Activated CD4-positive, alpha-beta T cell treated with anti-CD3 and anti-CD28 coated beads, Interleukin-2, amount 50 U/mL, for 16 hours (primary cell): Measurements from ENCODE around the gene ARPC2.
"Not testable (repeated sequence)": the region's sequence is repeated elsewhere in the genome, so short reads cannot be mapped to it uniquely, and the experiment has no call there.

Experiments
- DNase-seq: peaks from one replicate; pipeline ENCODE4 v3.0.0-alpha.2; 2020

ARPC2 gene

DNA sequence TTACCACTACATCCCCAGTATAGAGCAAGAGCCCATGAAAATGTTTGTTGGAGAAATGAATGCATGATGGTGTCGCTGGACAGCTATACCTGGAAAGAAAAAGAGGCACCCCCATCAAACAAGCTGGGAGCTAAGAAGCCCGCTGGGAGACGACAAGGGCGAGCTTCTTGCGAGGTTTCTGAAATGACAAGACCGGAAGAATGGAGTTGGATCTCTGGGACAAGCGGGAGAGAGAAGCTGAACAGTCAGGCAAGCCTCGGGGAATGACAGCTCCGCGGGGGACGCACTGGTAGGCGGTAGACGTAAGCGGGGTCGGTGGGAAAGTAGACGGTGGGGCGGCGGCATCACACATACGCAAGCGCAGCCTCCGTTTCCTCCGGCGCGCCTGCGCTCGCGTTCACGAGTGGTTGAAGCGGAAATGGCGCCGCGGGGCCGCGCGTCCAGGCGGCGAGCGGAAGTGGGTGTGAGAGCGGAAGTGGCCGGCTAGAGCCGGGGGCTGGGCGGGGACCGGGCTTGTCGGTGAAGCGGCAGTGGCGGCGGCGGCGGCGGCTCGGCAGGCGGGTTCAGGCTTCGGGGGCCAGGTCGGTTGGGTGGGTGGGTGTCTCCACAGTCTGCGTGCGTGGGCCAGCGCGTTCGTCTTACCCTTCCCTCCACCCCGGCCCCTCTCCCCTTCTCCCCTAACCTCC, at the start of gene ARPC2:
ARPC2 (plus strand) TSS at position 516 of the 686 bp plus-strand sequence. CDS start 282 bp downstream, outside the sequence.
- DNase-seq, result peak; percentile 96

DNA sequence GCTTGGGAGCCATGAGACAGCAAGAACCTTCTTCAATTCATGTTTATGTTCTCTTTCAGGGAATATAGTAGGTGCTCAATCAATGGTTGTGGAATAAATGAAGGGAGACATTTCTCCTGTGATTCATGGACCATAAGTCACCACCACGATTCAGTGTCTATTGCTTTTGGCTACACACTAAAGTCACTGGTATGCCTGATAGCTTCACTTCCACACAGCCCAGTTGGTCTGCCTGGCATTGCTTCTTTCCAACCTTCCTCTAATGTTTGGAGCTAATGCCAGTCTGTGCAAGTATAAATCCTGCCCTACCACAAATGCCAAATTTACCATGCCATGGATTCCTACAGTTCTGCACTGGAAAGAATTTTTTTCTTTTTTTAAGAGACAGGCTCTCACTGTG, 49.0 kb upstream of the ARPC2 start:
- no peak for DNase-seq

- peak; percentile 51 for DNase-seq
Measured at GRCh38 chr2:218168635-218169462, 48.1 kb upstream of the ARPC2 start.

DNA sequence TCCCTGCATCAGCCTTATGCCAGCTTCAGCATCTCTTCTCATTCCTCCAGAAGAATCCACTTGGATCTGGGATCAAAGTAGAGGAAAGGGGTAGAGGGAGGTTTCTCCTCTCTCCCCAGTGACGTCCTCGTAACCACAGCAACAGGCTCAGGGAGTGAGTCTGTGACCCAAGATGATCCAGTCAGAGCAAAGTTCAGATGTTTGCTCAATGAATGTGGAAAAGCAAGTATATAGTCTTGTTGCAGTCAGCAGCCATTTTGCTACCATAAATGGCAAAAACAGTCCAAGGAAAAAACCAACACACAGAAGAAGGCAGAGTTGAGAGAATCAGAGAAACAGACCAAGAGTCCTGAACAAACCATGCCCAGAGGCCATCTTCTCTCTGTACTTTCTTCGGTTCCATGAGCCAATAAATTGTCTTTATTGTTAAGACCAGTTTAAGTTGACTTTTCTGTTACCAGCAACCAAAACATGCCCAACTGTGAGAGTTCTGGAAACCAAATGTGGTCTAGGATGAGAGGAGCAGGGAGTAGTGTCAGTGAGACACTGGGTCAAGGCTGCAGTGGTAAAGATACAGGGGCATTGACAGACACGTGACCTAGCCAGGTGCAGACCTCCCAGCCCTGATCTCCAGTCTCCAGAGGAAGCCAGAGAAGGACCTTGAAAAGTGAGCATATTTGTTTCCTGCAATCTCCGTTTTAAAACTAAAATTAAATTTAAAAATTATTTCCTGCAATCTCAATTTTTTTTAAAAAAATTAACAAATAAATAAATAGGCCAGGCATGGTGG, 47.0 kb upstream of the ARPC2 start:
- no peak for DNase-seq

GRCh38 chr2:218171744-218172143, 45.2 kb upstream of the ARPC2 start:
- DNase-seq, result not testable (repeated sequence)

DNA sequence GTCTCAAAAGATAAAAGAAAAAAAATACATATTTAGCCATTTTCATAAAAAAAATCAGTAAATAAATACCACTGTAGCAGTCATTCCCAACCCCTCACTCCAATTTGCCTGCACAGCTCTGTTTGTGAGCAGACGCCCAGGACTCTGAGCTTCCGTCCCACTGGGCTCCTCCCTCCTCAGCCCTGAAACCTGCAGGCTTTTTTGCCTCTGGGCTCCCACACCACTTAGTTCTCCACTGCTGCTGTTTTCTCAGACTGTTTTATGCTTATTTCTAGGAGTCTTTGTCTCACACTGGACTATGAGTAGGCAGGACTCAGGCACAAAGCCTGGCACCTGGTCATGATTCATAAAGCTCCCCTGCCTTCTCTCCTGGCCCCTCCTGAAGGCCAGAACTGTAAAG, 44.1 kb upstream of the ARPC2 start:
- no peak for DNase-seq

- no peak for DNase-seq
Measured at GRCh38 chr2:218179782-218180181, 37.2 kb upstream of the ARPC2 start.

DNA sequence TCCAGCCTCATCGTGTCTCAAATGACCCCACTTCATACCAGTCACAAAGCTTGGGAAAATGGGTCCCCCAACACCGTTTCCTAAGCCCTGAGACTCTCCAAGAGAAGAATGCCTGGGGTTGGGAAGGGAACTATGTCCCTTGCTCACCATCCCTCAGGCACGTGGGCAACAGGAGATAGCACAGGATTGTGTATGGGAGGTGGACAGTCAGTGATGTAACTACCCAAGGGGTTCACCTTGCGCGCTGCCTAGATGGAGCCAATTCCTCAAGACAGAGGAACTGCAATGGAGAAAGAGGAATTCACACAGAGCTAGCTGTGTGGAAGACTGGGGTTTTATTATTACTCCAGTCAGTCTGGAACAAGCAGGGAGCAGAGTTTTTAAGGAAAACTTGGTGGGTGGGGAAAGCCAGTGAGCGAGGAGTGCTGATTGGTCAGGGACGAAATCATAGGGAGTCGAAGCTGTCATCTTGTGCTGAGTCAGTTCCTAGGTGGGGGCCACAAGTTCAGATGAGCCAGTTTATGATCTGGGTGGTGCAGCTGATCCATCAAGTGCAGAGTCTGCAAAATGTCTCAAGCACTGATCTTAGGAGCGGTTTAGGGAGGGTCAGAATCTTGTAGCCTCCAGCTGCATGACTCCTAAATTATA, 36.4 kb upstream of the ARPC2 start:
- no peak for DNase-seq

DNA sequence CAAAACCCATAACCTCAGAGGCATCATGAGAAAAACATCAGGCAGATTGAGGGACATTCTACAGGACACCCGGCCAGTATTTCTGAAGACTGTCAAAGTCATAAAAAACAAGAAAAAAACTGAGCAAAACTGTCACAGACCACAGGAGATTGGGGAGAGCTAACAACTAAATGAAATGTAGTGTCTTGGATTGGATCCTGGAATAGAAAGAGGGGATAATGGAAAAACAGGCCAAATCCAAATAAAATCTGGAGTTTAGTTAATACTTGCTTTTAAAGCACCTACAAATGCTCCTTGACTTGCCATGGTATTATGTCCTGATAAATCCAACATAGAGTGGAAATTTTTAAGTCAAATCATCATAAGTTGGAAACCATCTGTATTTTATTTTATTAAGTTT, 32.7 kb upstream of the ARPC2 start:
- no peak for DNase-seq

DNA sequence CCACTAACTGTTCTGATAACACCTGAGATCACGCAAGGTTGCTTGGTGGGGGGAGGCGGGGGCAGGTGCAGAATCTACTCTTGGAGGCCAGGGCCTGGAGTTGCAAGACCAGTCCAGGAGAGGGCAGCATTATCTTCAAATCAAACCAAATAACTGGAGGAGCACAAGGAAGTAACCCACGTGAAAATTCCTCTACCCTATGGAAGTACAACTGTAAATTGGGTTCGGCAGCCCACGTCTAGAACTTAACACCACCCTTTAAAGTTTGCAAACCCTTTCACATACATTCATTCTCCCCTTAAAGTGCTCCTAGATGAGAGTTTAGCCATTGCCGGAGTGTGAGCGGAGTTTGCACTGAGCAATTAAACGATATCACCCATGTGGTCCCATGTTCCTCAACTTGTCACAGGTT, 30.6 kb upstream of the ARPC2 start:
- peak; percentile 77 for DNase-seq

- no peak for DNase-seq
Measured at GRCh38 chr2:218186876-218187275, 30.1 kb upstream of the ARPC2 start.

DNA sequence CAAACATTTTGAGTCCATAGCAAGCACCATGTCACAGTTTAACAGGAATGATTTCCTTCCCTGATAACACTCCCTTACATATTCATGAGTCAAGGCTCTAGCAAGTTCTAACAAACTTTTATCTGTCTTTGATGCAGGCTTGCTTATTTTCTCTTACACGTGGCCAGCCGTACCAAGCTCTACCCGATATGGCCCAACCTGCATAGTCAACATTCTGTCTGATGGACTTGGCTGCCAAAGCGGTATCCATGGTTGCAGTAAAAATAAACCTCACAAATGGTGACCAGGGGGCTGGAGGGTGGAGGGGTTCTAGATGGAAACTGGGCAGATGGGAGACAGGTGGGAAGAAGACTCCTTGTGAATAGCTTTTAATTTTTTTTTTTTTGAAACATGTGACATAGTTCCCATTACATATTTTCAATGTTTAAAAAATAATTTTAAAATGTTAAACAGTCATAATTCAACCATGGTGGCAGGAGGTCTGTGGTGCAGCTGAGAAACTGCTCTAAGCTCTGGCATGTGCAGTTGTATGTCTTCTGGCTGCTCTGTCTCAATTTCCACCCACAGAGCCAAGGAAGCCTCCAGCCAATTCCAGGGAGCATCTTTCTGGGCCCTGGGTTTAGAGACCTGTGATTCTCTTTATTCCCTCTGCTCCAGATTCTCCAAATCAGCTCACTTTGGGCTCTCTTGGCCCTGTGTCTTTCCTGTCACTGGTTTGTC, 29.5 kb upstream of the ARPC2 start:
- DNase-seq, result no peak

GRCh38 chr2:218188528-218188927, 28.5 kb upstream of the ARPC2 start:
- DNase-seq, result no peak

GRCh38 chr2:218192902-218193430, 24.0 kb upstream of the ARPC2 start:
- no peak for DNase-seq

GRCh38 chr2:218193701-218194100, 23.3 kb upstream of the ARPC2 start:
- DNase-seq, result no peak

DNA sequence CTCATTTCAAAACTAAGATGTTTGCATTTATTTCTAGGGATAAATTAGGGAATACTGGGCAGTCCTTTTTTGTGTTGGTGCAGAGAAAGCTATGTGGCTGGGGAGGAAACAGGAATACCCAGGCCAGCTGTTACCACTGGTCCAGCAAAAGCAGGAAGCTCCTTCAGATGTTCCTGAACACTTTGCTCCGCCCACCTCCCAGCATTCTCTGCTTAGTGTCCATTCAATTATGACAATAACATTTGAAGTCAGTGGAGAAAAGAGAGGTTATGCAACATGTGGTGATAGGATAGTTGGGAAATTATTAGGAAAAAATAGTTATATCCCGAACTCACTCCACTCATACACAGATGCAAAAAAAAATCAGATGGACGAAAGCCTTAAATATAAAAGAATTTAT, 22.1 kb upstream of the ARPC2 start:
- no peak for DNase-seq

DNA sequence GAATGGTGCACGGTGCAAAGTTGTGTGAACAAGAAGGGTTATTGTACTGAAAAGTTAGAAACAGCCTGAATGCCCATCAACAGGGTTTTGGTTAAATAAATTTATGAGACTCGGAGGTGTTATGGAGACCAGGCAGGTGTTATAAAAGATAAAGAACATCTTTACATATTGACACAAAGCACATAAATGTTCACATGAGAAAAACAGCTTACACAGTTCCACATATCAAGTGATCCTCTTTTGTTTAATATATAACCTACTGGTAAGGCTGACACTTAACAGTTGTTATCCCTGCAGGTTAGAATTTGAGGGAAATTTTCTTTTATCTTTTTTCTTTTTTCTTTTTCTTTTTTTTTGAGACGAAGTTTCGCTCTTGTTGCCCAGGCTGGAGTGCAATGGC, 20.0 kb upstream of the ARPC2 start:
- DNase-seq, result no peak

GRCh38 chr2:218202266-218202665, 14.7 kb upstream of the ARPC2 start:
- DNase-seq, result no peak

DNA sequence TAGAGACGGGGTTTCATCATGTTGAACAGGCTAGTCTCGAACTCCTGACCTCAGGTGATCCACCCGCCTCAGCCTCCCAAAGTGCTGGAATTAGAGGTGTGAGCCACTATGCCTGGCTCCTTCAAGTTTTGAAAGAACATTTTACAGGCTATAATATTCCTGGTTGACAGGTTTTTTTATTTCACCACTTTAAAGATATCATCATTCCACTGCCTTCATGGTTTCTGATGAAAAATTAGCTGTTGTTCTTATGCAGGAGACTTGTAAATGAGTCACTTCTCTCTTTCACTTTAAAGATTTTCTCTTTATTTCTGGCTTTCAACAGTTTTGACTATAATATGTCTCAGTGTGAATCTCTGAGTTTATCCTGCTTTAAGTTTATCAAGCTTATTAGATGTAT, 7.9 kb upstream of the ARPC2 start:
- DNase-seq, result no peak

- no peak for DNase-seq
Measured at GRCh38 chr2:218214116-218214515, 2.9 kb upstream of the ARPC2 start.

GRCh38 chr2:218216336-218216673, 684 bp upstream of the ARPC2 start:
- no peak for DNase-seq
